GM18870 (cell line): ENCODE data around the gene UBE2V1.
"Not testable (repeated sequence)": the region's sequence is repeated elsewhere in the genome, so short reads cannot be mapped to it uniquely, and the experiment has no call there.

Experiments used
- ATAC-seq: cut with Tn5 transposase; IDR thresholded peaks from one replicate; pipeline ENCODE4 v1.9.1; 2021; ENCODE audit warnings: moderate library complexity; ENCODE audit not compliant: unreplicated experiment

UBE2V1 gene

DNA sequence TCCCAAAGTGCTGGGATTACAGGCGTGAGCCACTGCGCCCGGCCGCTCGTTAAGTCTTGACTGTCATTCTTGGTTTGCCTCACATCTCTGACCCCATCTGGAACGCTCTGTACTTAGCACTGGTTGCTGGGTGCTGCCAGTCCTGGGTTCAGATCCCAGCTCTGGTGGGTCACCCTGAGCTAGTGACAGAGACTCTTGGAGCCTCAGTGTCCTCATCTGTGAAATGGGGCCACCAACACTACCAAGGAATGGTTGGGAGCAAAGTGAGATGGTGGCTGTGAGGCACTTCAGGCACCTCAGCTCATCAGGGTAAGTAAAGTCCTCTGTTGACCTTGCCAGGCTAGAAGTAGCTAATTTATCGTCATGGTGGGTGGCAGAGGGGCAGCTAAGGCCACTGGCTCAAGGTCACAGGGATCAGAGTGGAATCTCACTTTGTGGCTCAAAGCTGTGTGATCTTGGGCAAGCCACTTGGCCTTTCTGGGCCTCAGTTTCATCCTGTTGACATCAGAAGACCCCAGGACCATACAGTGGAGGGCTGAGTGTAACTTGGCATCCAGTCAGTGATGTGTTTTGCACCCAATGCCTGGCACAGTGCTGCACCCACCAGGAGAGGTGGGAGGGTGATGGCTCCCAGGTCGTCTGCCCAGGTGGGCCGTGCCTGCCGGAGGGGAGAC, 46.7 kb downstream of the UBE2V1 start:
- ATAC-seq = no peak

DNA sequence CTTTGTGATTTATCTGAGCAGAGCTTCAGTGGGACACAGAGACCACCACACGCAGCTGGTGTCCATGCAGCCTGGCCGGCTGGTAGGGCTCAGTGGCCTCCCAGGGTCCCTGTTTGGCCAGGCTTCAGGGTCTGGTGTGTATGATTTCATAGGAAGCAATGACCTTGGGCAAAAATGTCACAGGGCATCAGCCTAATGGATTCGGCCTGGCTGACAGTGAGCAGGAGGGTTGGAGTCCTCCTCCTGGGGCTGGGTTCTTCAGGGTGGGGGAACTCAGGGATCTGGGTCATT, 47.7 kb downstream of the UBE2V1 start:
- no peak for ATAC-seq

DNA sequence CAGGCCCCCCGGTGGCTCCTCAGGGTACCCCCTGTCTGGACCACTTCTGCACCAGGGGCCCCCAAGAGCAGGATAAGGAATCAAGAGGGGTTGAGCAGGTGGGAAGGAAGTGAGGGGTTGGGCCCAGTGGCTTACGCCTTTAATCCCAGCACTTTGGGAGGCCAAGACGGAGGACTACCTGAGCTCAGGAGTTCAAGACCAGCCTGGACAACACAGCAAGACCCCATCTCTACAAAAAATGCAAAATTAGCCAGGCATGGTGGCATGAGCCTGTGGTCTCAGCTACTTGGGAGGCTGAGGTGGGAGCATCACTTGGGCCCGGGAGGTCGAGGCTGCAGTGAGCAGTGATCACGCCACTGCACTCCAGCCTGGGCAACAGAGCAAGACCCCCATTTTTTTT, 49.2 kb downstream of the UBE2V1 start:
- ATAC-seq = not testable (repeated sequence)

DNA sequence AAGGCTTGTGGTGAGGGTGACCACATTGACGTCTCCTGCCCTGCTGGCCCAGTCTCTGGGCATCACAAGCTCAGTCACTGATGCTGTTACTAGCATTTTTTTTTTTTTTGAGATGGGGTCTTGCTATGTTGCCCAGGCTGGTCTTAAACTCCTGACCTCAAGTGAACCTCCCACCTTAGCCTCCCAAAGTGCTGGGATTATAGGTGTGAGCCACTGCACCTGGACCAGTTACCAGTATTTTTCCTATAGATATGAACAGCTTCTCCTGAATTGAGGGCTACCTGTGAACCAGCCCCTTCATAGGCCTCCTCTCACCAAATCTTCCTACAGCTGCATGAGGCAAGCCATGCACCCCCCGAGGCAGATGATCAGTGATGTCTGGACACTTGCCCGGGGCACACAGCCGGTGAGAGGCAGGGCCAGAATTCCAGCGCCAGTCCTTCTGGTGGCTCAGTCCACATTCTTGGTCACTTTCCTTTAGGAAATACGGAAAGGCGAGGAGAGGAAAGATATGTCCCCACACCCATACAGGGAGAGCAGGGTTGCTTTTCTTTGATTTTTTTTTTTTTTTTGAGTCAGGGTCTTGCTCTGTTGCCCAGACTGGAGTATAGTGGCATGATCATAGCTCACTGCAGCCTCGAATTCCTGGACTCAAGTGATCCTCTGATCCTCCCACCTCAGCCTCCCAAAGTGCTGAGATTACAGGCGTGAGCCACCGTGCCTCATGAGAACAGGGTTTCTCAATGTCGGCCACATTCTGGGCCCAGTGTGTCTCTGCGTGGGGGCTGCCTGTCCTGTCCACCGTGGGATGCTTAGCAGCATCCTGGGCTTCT, 50.7 kb downstream of the UBE2V1 start:
- no peak for ATAC-seq

DNA sequence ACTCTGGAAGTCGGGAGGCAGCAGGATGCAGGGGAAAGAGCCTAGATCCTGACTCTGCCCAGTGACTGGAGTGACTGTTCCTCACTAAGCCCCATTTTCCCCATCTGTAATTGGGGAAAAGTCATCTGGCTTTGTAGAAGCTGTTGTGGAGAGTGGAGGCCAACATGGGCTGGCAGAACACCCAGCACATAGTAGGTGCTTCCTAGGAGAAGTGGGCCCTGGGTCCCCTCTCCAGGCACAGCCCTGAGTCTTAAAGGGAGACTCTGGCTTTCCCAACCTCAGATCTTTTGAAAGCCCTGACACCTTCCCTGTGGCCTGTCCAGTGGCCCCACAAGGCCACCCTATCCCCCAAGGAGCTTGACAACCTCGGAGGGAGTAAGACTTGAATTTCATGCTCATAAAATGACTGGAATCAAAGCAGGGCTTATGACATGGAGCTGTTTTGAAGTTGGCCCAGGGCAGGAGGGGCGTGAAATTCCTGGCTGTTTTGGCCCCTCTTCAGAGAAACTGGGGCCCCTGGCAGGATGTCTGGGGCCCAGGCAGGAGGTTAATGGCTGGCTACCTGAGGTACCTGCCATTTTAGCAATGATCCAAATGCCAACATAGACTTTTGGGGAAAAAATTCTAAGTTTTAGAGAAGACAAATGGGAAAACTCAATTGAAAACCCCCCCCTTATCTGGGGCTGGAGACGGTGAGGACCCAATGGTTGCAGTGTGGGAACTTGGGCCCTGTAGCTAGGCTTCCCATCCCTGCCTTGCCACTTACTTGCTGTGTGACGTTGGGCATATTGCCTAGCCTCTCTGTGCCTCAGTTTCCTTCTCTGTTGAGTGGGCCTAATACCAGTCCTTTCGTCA, 51.6 kb downstream of the UBE2V1 start:
- no peak for ATAC-seq

DNA sequence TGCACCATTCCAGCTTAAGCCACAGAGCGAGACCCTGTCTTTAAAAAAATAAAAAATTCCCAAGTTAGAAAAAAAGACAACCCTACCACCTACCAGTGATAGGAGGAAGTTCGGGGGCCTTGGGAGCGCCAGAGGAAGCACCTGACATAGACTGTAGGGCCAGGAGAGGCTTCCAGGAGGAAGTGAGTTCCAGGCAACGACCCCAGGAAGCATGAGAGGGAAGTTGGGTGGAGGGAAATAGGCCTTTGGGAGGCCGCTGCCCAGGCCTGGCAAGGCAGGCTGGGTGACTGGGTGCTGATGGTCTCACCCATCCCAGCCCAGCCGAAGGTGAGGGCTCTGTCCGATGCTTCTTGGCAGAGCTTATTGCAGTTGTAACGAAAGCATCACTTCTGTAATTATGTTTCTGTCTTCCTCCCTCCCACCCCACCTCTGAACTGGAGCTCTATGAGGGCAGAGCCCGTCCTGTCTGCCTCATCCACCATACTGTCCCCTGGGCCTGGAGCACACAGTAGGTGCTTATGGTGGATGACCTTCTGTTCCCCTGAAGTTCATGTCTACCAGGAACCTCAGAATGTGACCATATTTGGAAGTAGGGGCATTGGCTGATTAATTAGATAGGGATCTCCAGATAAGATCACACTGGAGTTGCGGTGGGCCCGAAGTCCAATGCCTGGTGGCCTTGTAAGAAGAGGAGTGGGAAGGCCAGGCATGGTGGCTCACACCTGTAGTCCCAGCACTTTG, 54.1 kb downstream of the UBE2V1 start:
- ATAC-seq = no peak

DNA sequence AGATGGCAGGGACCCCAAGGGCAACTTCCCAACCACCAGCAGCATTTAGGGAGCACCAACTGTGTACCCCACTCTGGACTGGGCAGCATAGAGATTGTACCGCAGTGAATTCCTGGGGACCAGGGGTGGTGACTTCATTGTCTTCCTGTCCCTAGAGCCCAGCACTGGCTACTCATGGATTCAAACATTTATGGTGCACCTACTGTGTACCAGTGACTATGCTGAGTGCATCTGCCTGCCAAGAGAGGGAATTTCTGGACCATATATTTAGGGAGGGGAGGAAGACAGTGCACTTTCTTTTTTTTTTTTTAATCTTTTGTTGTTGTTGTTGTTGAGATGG, 55.3 kb downstream of the UBE2V1 start:
- ATAC-seq = no peak

DNA sequence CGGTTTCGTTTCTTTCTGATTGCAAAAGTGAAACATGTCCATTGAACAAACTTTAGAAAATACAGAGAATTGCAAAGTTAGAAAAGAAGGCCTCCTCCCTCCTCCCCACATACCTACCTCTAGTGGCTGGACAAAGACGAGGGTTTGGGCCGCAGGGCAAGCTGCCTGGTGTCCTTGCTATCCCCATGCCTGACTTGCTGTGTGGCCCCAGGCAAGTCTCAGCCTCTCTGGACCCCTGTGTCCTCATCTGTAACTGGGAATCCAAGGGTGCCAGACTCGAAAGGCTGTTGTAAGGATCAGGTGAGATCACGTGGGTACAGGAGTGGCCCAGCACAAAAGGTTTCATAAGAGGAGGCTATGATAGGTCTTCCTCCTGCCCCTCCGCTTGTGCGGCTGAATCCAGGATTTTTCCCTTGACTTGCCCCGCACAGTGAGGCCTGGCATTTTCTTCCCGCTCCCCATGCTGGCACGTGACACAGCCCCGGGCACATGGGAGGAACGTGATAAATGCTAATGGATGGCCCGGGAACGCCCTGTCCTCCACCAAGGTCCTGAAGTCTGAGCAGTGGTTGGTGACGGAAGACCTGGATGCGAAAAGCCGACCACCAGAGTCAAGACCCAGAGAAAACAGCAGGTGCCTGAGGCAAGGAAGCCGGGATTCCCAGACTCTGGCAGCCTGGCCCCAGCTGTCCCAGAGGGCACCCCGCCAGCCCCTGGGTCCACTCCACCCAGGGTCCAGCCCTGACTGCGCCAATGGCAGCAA, 55.8 kb downstream of the UBE2V1 start:
- no peak for ATAC-seq

DNA sequence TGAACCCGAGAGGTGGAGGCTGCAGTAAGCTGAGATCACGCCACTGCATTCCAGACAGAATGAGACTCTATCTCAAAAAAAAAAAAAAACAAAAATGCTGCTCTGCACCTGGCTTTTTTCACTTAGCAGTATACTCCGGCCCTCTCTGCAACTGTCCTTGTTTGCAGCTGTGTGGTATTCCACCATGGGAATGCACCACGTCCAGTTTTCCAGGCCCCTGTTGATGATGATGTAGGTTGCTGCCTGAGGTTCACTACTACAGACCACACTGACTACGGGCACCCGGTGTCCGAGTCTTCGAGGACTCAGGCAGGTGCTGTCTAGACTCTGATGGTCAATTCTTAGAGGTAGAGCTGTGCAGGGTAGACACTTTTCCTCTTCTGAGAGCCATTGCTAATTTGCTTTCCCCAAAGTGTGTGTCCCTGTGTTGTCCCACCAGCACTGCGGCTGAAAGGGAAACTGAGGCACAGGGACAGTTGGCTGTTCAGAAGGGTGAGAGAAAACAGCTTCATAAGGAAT, 56.5 kb downstream of the UBE2V1 start:
- no peak for ATAC-seq

DNA sequence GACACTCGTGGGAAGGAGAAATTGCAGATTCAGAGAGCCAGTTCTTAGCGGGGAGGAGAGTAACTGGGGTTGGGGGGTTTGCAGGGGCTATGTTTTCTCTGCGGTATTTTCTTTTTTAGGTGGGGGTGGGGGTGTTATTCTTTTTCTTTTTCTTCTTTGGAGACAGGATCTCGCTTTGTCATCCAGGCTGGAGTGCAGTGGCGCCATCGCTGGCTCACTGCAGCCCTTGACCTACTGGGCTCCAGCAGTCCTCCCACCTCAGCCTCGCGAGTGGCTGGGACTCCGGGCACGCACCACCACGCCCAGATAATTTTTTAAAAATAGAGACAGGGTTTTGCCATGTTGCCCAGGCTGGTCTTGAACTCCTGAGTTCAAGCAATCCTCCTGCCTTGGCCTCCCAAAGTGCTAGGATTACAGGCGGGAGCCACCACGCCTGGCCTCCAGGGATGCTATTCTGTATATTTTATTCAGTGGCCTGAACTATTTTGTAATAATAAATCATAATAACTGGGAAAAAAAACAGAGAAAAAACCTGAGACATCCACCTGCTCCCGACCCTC, 57.3 kb downstream of the UBE2V1 start:
- ATAC-seq = no peak

DNA sequence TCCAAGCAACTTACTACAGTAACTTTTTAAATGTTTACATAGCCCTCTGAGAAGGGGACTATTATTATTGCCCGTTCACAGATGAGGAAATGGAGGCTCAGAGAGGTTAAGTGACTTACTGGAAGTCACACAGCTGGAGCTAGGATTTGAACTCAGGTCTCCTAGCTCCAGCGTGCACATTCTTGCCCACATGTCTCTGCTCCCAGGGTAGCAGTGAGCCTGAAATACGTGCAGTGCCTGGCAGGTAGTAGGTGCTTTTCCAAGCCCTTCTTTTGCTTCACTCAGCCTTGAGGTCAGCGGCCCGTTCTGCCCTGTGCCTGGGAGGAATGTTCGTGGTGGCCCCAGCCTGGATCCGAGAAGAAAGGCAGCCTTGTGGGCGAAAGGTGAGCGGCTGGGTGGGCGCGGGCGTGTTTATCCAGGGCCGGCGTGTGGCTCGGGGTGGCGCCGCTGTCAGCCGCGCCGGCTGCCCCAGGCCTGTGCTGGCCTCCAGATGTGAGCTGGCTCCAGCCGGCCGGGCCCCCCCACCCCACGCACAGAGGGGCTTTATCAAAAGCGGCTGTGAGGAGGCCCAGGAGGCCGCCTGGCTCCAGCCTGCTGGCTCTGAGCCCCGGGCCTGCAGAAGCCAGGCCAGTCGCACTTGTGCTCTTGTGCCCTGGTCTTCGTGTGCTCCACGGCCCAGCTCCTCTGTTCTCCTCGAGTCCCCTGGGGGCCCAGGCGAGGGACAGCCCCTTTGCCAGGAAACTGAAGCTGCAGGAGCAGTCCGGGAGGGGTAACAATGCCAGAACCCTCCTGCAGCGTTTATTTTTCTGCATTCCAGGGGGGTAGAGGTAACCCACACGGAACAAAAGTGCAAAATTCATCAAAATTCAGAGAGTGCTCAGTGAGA, 58.1 kb downstream of the UBE2V1 start:
- ATAC-seq = no peak

DNA sequence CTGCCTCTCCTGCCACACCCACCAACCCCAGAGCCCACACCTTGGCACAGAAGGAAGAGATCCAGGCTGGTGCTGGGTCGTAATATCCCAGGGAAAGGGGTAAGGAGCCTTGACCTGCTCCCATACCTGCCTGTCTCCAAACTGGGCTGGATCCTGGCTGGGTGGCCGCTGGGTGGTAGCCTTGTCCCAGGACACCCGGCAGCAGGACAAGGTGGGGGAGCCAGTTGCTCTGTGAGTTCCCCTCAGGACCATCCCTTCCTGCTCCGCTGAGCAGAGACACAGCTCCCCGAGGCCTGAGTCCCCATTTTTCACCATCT, 58.8 kb downstream of the UBE2V1 start:
- no peak for ATAC-seq

DNA sequence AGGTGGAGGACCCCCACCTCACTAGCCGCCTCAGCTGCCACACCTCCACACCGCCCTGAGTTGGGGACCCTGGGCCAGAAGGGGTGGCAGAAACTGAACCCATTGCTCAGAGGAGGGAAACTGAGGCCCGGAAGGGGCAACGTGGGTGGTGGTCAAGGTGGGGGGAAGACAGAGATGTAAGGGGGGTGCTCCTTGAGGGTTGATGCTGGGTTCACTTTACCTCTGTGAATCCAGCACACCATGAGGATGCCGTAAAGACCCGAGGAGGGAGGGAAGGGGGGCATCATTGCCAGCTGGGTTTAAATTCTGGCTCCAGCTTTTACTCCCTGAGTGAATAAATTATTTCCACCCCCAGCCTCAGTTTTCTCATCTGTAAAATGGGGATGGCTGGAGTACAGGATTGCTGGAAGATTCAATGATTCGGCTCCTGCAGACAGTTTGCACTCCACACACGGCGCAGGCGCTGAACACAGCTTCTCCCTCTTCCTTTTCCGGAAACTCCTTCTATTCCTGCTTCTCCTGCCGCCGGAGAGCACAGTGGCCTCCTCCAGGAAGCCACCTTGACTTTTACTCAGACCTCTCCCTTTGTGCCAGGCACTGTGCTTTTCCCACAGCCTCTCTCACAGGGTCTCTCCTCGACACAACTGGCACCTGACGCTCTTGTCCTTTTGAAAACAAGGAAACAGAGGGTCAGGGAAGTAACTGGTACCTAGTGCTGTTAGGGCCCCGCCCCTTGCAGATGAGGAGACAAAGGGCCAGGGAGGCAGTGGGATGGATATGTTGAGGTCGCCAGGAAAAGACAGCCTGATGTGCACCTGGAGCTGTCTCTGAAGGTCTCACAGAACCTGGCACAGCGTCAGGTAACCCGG, 59.4 kb downstream of the UBE2V1 start:
- no peak for ATAC-seq

DNA sequence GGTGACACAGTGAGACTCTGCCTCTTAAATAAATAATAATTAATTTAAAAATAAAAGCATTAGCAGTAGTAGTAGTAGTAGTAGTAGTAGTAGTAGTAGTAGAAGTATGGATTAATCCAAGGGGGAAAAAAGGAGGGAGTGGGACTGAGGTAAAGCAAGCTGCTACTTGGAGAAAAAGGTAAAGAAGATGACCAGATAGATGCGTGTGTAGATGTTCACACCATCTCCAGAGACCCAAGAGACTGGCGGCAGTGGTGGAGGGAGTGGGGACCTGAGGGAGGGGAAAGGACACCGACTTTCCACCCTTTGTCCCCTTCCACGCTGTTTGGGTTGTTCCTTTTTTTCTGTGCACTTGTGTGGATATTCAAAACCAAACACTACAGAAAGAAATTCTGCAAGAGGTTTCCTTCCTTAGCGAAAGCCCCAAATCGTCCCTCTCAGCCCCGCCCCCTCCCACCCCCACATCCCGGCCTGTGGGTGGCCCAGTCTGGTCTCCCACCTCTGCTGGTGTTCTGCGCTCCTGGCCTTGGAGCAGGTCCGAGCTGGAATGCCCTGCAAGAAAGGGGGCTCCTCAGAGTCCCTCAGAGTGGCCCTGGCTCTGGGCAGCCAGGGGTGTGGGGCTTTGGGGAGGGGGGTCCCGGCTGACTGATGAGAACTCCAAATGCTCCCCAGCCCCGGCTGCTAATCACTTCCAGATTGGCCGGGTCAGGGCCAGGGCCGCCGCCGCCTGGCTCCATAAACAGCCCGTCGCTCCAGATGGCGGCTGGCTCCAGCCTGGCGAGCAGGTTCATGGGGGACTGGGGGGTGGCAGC, 60.2 kb downstream of the UBE2V1 start:
- no peak for ATAC-seq

DNA sequence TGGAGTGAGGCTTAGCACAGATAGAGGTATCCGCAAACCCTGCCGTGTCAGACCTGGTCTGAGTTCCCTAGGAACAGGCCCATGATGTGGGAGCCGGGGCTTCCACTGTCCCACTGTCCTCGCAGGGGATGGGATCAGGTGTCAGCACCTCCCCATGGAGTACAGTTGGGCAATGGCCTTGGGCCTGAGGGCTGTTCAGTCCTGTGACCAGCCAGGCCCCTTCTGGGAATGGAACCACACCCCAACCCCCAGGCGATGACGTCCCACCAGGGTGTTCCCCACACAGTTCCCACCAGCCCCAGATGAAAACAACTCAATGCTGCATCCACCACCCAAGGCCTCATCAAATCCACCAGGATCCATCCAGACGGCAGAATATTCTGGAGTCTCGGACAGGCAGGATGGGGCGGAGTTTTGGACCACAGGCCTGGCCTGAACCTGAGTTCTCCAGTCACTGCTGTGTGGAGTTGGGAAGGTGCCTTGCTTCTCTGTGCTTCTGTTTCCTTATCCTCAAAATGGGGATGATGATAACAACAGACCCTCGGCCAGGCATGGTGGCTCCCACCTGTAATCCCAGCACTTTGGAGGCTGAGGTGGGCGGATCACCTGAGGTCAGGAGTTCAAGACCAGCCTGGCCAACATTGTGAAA, 62.2 kb downstream of the UBE2V1 start:
- no peak for ATAC-seq

DNA sequence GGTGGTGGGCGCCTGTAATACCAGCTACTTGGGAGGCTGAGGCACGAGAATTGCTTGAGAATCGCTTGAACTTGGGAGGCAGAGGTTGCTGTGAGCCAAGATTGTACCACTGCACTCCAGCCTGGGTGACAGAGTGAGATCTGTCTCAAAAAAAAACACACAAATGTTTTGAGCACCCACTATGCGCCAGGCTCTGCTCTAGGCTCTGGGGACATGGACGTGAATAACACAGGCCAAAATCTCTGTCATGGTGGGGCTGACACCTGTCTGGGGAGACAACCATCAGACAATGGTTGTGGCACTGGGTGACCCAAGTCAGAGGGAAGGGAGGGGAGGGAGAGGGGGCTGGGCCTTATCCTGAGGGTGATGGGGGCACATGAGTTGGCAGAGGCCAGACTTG, 62.7 kb downstream of the UBE2V1 start:
- ATAC-seq = no peak
